Stimulated activated CD8-positive, alpha-beta memory T cell treated with anti-CD3 and anti-CD28 coated beads, Interleukin-7, amount 100 ng/mL, for 1 hour (primary cell): ENCODE measurements around the gene SLC22A12.

ENCODE experiments used
- DNase-seq, 2 donors: peaks; one replicate each; pipeline ENCODE4 v3.0.0-alpha.2; 2020; ENCODE audit warnings: low read depth in 2 of 2

The SLC22A12 gene

GRCh38 chr11:64604458-64605243 lies 13.6 kb downstream of the SLC22A12 start:
- no peak for DNase-seq

DNA sequence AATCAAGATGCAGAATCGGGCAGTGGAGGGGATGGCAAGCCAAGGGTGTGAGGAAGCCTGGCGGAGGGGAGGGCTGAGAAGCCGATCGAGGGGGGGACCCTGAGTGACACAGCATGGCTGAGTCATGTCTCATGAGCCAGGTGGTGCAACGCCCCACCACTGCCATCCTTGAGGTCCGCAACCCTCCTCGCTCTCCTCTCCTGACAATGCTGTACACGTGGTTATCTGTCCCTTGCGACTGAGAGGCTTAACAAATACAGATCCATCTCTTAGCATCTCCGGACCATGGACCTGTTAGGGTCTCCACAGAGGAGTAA lies 14.2 kb downstream of the SLC22A12 start:
- DNase-seq = no peak

GRCh38 chr11:64605656-64606585 lies 14.9 kb downstream of the SLC22A12 start:
- DNase-seq = no peak

GRCh38 chr11:64606796-64607380 lies 15.9 kb downstream of the SLC22A12 start:
- no peak for DNase-seq

GRCh38 chr11:64607381-64607985 lies 16.5 kb downstream of the SLC22A12 start:
- no peak for DNase-seq

DNA sequence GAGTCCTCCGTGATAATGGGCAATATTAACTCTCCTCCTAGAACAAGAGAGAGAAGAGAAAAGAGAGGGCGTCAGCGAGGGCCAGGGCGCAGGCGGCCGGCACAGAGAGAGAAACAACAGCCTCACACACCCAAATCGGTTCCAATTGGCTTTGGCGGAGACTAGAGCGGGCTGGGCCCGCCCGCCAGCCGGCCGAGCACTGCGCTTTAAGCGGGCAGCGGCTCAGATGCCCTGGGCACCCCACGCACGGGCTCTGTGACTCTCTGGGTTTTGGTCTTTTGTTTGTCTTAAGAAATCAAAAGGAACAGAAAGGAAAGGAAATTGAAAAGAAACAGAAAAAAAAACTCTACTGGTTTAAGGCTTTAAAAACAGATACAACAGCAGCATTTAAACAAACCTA lies 17.0 kb downstream of the SLC22A12 start:
- no peak for DNase-seq

GRCh38 chr11:64608636-64609035 lies 17.6 kb downstream of the SLC22A12 start:
- DNase-seq = no peak

DNA sequence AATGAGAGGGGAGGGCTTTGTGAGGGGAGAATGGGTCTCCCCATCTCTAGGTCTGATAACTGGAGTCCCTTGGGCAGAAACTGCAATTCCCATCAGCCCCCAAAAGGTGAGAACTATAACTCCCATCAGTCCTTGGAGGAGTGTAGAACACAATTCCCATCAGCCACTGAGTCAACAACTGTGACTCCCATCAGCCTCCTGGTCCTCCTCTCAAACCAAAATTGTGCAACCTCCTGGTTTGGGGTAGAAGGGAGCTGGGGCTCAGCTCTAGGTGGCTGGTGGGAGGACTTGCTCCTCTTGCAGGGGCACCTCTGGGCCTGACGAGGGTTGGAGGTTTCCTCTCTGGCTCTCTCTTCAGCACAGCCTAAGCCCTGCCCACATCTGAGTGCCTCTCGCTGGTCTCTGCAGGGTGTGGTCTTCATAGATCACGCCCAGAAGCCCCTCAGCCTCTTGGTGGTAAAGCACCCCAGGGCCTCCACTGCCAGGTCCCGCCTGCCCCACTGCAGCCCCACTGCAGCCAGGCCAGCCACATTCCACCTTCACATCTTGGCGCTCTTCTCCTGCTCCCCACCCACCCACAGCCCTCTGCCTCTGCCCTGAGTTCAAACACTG lies 18.5 kb downstream of the SLC22A12 start:
- DNase-seq = no peak

DNA sequence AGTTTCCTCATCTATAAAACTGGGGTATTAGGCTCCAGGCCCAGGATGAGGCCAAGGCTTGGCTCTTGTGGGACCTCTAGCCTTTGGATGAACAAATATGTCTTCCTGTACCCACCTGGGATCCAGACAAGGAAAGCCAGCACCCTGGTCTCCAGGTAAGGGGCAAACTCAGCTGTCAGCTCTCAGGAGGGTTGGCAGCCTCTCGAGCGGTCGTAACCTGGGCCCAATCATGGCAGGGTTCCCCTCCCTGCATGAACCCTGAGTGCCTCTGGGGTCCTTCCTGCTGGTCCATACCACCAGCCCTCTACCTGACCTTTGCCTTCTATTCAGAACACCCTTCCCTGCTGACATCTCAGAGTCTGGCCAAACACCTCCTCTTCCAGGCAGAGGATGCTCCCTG lies 19.6 kb downstream of the SLC22A12 start:
- DNase-seq = no peak

DNA sequence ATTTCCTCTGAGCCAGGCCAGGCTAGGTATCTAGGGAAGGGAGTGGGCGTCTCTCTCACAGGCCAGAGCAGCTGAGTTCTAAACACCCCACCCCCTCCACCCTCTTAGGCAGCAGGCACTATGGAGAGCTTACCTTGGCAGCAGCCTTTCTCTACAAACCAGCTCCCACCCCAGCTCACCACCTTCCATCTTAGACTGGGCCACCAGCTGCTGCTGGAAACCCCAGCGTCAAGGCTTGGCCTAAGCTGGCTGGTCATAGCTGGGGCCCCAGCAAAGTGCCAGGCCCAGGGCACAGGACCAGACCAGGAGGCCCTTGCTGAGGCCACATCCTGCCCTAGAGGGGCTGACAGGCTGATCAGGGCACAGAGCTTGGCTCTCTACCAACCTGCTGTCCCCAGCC lies 20.2 kb downstream of the SLC22A12 start:
- no peak for DNase-seq

- no peak for DNase-seq
Measured at GRCh38 chr11:64611869-64612646, 21.0 kb downstream of the SLC22A12 start.

- no peak for DNase-seq
Measured at GRCh38 chr11:64613648-64614047, 22.6 kb downstream of the SLC22A12 start.

DNA sequence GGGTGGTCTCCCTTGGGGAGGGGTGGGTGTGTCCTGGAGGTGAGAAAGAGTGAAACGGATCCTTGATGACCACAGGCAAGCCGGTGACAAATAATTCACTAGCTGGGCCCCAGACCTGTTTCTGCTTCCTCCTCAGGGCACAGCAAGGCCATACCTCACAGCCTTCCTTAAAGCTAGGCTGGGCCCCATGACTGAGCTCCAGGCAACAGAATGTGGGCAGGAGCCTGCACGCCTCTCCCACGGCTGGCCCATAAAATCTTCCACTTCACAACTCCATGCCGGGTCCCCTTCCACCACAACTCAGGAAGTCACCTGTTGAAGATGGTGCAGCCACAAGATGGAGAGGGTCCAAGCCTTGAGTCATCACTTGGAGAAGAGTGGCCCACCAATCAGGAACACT lies 23.9 kb downstream of the SLC22A12 start:
- DNase-seq = no peak

DNA sequence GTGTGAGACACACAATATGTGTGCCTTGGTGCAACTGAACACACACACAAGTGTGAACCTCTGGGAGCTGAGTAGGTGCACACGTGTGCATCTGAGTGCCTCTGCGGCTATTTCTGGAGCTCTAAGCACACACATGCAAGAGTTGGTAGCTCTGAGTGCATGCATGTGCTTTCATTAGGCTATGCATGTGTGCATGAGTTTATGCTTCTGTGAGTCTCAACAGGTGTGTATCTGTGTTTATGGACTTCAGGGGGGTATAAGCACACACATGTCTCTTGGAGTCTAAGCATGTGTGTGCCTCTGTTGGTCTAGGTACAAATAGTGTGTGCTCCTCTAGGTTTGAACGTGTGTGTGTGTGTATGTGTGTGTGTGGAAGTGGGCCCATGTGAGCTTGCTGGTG lies 25.8 kb downstream of the SLC22A12 start:
- no peak for DNase-seq

DNA sequence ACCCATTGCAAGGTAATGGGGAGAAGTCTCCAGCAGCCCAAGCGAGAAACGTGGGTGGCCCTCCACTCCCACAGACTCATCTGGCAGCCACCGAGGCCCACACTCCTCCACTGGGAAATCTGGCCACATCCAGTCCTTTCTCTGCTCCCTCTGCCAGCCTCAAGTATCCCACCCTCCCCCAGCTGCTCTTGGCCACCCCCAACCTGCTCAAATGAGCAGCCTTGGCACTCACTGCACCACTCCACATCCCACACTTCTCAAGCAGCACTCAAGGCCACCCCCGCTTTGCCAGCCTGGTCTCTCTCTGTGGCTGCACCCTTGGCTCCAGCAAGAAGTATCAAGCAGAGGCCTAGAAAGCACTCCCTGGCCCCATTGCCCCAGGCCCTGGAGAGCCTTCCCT lies 28.2 kb downstream of the SLC22A12 start:
- DNase-seq = no peak

- no peak for DNase-seq
Measured at GRCh38 chr11:64619811-64620380, 28.9 kb downstream of the SLC22A12 start.

DNA sequence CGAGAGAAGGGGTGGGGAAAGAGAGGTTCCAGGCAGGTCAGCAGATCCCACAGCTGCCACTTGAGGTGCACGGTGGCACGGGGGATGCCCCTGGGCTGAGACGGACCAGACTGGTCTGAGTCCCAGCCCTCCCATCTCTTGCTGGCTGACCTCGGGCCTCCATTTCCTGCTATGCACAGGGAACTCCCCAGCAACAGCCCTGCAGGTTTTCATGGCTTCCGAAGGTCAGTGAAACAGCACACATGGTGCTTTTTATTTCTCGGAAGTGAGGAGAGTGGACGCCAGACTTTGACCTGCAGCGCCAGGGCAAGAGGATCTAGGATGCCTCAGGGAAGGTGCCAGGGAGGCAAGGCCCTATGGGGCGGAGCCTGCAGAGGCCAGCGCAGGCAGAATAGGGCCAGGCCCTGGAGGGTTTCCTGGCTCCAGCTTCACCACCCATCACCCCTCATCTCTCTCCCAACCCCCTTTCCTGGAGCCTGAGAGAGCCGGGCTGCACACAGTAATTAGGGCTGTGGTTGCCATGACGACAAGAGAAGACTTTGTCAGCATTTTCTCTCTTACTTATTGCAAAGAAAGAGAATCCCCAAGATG lies 29.5 kb downstream of the SLC22A12 start:
- no peak for DNase-seq

DNA sequence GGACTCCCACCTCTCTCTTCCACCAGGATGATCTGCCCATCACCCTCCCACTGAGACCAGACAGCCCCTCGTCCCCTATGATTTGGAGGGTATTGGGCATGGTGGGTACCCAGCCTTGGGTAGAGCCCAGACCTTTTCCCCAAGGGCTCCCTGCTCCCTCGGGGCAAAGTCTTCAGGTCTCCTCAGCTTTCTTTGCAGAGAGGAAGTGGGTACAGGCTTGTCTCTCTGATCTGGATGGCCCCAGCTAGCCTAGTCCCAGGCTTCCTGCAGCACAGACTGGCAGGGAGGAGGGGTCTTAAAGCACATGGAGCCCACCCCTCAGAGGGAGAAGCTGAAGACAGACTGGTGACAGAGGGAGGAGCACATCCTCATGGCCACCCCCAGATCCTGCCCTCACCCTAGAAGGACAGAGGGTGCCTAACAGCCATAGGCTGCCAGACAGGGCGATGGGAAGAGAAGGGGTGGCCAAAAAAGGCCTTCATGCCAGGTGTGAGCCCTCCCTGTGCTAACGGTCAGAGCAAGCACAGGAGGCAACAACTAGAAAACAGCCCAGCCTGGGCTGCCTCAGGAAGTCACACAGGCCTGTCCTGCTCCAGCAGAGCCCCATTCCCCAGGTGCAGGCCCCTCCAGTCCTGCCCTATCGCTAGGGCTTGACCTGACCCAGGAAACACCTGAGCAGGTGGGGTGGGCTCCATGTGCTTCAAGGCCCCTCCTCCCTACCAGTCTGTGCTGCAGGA lies 30.4 kb downstream of the SLC22A12 start:
- DNase-seq = no peak

GRCh38 chr11:64622681-64623080 lies 31.7 kb downstream of the SLC22A12 start:
- no peak for DNase-seq
